Right renal cortex interstitium (tissue), 3 donors: ENCODE measurements around the gene THRA. TPM values are rescaled to one million over a fixed set of nuclear protein-coding genes. Genes with fewer than 3 reads are reported as not detected.
"Not testable (repeated sequence)": the region's sequence is repeated elsewhere in the genome, so short reads cannot be mapped to it uniquely, and the experiment has no call there.

Source experiments
- DNase-seq, 3 donors: peaks; one replicate each; pipeline ENCODE4 v3.0.0-alpha.2; 2013; ENCODE audit warnings: low read depth in 3 of 3, low spot score in 2 of 3
- polyA plus RNA-seq, 3 donors: library from polyadenylated mRNA; unstranded; fragments of 120-200 nt; gene quantifications; one replicate each; pipeline ENCODE4 v1.2.1, GENCODE V29; 2013; ENCODE audit not compliant: insufficient read length in 3 of 3

The THRA gene
- polyA plus RNA-seq, 3 donors: 50.5 to 54.3 (median 50.7) TPM

DNA sequence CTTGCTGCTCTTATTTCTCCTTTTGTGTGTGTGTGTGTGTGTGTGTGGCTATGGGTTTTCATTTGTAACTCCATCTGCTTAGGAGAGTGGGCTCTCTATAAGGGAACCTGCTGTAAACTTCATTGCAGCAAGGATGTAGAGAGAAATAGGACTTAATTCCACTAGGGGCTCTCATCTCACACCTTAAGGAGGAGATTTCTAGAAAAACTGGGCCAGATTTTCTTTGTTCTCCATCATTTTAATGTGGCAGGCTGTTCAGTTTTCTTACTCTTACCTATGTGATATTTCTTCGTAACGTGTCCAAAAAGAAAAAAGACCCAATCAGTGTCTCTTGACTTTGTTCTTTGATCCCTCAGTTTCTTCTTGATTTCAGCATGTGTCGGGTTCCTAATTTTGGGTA is 73.1 kb downstream of the THRA start:
- no peak for DNase-seq

DNA sequence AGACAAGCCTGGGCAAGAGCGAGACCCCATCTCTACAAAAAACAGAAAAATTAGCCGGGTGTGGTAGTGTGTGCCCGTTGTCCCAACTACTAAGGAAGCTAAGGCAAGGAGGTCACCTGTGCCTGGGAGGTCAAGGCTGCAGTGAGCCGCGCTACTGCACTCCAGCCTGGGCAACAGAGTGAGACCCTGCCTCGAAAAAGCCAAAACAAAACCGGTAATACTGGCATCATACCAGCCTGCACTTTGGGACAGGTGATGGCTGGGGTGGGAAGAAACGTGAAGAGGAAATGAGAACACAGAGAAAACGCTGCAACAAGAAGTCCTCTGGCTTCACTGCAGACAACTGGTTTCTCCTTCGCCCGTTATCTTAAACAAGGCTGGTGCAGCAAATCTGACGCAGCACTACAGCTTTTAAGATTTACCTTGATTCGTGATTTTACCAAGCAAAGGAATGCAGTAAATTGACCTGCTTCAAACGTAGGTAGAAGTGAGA is 76.8 kb downstream of the THRA start:
- peak in 1 of 3 donors; percentile 51 for DNase-seq

DNA sequence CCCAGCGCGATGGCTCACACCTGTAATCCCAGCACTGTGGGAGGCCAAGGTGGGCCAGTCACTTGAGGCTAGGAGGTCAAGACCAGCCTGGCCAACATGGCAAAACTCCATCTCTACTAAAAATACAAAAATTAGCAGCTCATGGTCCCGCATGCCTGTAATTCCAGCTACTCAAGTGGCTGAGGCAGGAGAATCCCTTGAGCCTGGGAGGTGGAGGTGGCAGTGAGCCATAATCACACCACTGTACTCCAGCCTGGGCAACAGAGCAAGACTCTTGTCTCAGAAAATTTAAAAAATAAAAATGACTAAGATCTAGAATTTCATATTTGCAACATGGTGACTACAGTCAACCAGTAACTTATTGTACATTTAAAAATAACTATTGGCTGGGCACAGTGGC is 80.4 kb downstream of the THRA start:
- not testable (repeated sequence) for DNase-seq

Other genes starting within 250 kb of the THRA start
- gene IKZF3, start 198.7 kb upstream of the THRA start, polyA plus RNA-seq: under 1 TPM; 0.18 to 0.27 (median 0.21) TPM
- gene ZPBP2, start 194.8 kb upstream of the THRA start, polyA plus RNA-seq: not detected
- gene GSDMB, start 144.3 kb upstream of the THRA start, polyA plus RNA-seq: 1 to 10 TPM; 8.2 to 9.2 (median 9.2) TPM
- 100 to 1,000 TPM in 2 of 3 donors, 10 to 100 TPM in 1; 82.2 to 108 (median 108) TPM for gene ORMDL3, start 135.4 kb upstream of the THRA start, polyA plus RNA-seq
- not detected for gene LRRC3C, start 135.2 kb upstream of the THRA start, polyA plus RNA-seq
- 1 to 10 TPM in 2 of 3 donors, under 1 TPM in 1; 0.32 to 4.0 (median 2.2) TPM for gene GSDMA, start 100.0 kb upstream of the THRA start, polyA plus RNA-seq
- 100 to 1,000 TPM; 109 to 119 (median 109) TPM for gene PSMD3, start 82.2 kb upstream of the THRA start, polyA plus RNA-seq
- not detected for gene CSF3, start 47.5 kb upstream of the THRA start, polyA plus RNA-seq
- 10 to 100 TPM; 79.6 to 96.7 (median 84.5) TPM for gene MED24, start 8.6 kb upstream of the THRA start, polyA plus RNA-seq
- gene NR1D1, start 37.6 kb downstream of the THRA start, polyA plus RNA-seq: 1 to 10 TPM; 2.8 to 4.2 (median 4.1) TPM
- 100 to 1,000 TPM; 154 to 184 (median 157) TPM for gene MSL1, start 59.0 kb downstream of the THRA start, polyA plus RNA-seq
- gene CASC3, start 77.6 kb downstream of the THRA start, polyA plus RNA-seq: 10 to 100 TPM; 95.8 to 98.8 (median 96.1) TPM
- 1 to 10 TPM; 5.4 to 6.6 (median 5.8) TPM for gene RAPGEFL1, start 114.5 kb downstream of the THRA start, polyA plus RNA-seq
- 10 to 100 TPM; 26.1 to 28.5 (median 27.8) TPM for gene WIPF2, start 156.3 kb downstream of the THRA start, polyA plus RNA-seq
- gene CDC6, start 224.9 kb downstream of the THRA start, polyA plus RNA-seq: 10 to 100 TPM; 22.5 to 24.7 (median 23.5) TPM
- gene RARA, start 246.2 kb downstream of the THRA start, polyA plus RNA-seq: 10 to 100 TPM; 33.3 to 38.8 (median 35.5) TPM